H1 (cell line): Measurements from ENCODE around the gene HNRNPA3. TPM values are rescaled to one million over a fixed set of nuclear protein-coding genes. Genes with fewer than 3 reads are reported as not detected.

Experiments used
- ASH2L ChIP-seq: fragments of 200-600, 300-600 bp; sonication (generic); IDR thresholded peaks from one replicate; pipeline ENCODE4 v1.7.1; 2017; ENCODE audit warnings: low read length
- BCL11A ChIP-seq, 2 experiments: IDR thresholded peaks; one replicate each; pipeline ENCODE4 v1.6.1; 2011; ENCODE audit warnings: low read depth in 2 of 2, low read length in 2 of 2, mild to moderate bottlenecking in 2 of 2
- CREB1 ChIP-seq: IDR thresholded peaks from 2 replicates; pipeline ENCODE4 v1.6.1; 2012; ENCODE audit warnings: inconsistent platforms
- CTCF ChIP-seq, 3 experiments: IDR thresholded peaks; 1 replicate in 2 of 3; 2 replicates in 1 of 3; pipeline versions ENCODE4 v1.5.1 to v1.6.1; 2011; ENCODE audit warnings: low read length in 3 of 3, mild to moderate bottlenecking in 3 of 3, inconsistent platforms in 2 of 3, low read depth in 1 of 3, moderate library complexity in 1 of 3; ENCODE audit not compliant: insufficient read depth in 1 of 3; ENCODE audit errors: control extremely low read depth in 1 of 3
- E2F6 ChIP-seq: IDR thresholded peaks from 2 replicates; pipeline ENCODE4 v1.6.1; 2012; ENCODE audit warnings: inconsistent platforms
- EGR1 ChIP-seq: IDR thresholded peaks from 2 replicates; pipeline ENCODE4 v1.6.1; 2011; ENCODE audit warnings: low read depth, low read length, borderline replicate concordance
- GTF2F1 ChIP-seq: IDR thresholded peaks from 2 replicates; pipeline ENCODE4 v1.6.1; 2012; ENCODE audit warnings: low read depth, low read length, improper control_type of control experiment, borderline replicate concordance
- KDM4A ChIP-seq: IDR thresholded peaks from one replicate; pipeline ENCODE4 v1.7.1; 2012; ENCODE audit warnings: low read depth, mild to moderate bottlenecking, moderate library complexity, low read length, inconsistent platforms; ENCODE audit not compliant: severe bottlenecking
- MAFK ChIP-seq: IDR thresholded peaks from 2 replicates; pipeline ENCODE4 v1.6.1; 2012; ENCODE audit warnings: low read depth, mild to moderate bottlenecking, improper control_type of control experiment, low read length
- NANOG ChIP-seq: IDR thresholded peaks from 2 replicates; pipeline ENCODE4 v1.6.1; 2011; ENCODE audit warnings: low read length, low read depth, mild to moderate bottlenecking, inconsistent platforms; ENCODE audit not compliant: insufficient read depth, poor library complexity, severe bottlenecking
- PHF8 ChIP-seq: fragments of 200-600 bp; sonication (generic); conservative IDR thresholded peaks from 2 replicates; pipeline ENCODE4 v1.7.1; 2012; ENCODE audit warnings: low read depth, mild to moderate bottlenecking, inconsistent platforms, low read length, moderate library complexity
- POLR2A ChIP-seq, 2 experiments: IDR thresholded peaks; 1 replicate in 1 of 2; 2 replicates in 1 of 2; pipeline ENCODE4 v1.6.1; 2011; ENCODE audit warnings: low read depth in 2 of 2, low read length in 2 of 2, mild to moderate bottlenecking in 2 of 2; ENCODE audit errors: control extremely low read depth in 1 of 2
- POLR2AphosphoS5 ChIP-seq: IDR thresholded peaks from 2 replicates; pipeline ENCODE4 v1.6.1; 2011; ENCODE audit warnings: low read depth, low read length
- SIRT6 ChIP-seq: IDR thresholded peaks from one replicate; pipeline ENCODE4 v1.7.1; 2012; ENCODE audit warnings: low read length, inconsistent platforms
- SP2 ChIP-seq: IDR thresholded peaks from 2 replicates; pipeline ENCODE4 v1.6.1; 2012; ENCODE audit warnings: mild to moderate bottlenecking, low read length, inconsistent platforms
- SRF ChIP-seq: IDR thresholded peaks from 2 replicates; pipeline ENCODE4 v1.6.1; 2011; ENCODE audit warnings: mild to moderate bottlenecking, low read depth, low read length, moderate library complexity
- TAF7 ChIP-seq: optimal IDR thresholded peaks from 2 replicates; pipeline ENCODE3; 2011; ENCODE audit warnings: low read depth, mild to moderate bottlenecking, inconsistent platforms, low read length, moderate library complexity, borderline replicate concordance
- YY1 ChIP-seq: IDR thresholded peaks from 2 replicates; pipeline ENCODE4 v1.6.1; 2011; ENCODE audit warnings: low read depth, mild to moderate bottlenecking, low read length
- polyA plus RNA-seq, 7 experiments: library from polyadenylated mRNA; depleted of rRNA in 3 of 7; stranded (reverse) in 5 of 7; unstranded in 2 of 7; fragments of >200 nt in 5 of 7; fragments of 200-250 nt in 2 of 7; gene quantifications; 1 replicate in 5 of 7; 2 replicates in 1 of 7; 4 replicates in 1 of 7; pipeline versions ENCODE4 v1.2.1 to v1.2.3, GENCODE V29; 2011 to 2013; ENCODE audit warnings: missing spikeins in 2 of 7, mixed read lengths in 2 of 7
- total RNA-seq: library from RNA; stranded (reverse); fragmentation: NEBNext Ultra II Directional; extraction: Animal tissue kit (Norgen Biotek cat#: 25700); gene quantifications from 2 replicates; pipeline ENCODE4 v1.2.1, GENCODE V29; 2021

Gene HNRNPA3
- total and polyA plus RNA-seq, 2 of the 8 experiments (the other 6 are each of a cell fraction or from before 2014, with no cell fraction given), result 66.1 to 408 TPM

- TF ChIP-seq CTCF (IDR thresholded peaks at IDR 0.05; ENCODE audit: control extremely low read depth in 1 of 3, insufficient read depth in 1 of 3, low read depth in 1 of 3, low read length in 3 of 3) (peak; percentile 92 to 98 (median 95)), NANOG (no peak), BCL11A (IDR thresholded peaks at IDR 0.05; ENCODE audit: low read depth in 2 of 2, low read length in 2 of 2) (no peak), SRF (no peak), GTF2F1 (no peak), EGR1 (no peak), YY1 (peak; percentile 51; the same call in 1 of the 2 replicates), TAF7 (no peak), ASH2L (no peak), SIRT6 (no peak), SP2 (no peak), E2F6 (no peak), PHF8 (no peak), MAFK (no peak), CREB1 (peak; percentile 77), POLR2AphosphoS5 (no peak), KDM4A (no peak), POLR2A (IDR thresholded peaks at IDR 0.05; ENCODE audit: control extremely low read depth in 1 of 2, low read depth in 2 of 2, low read length in 2 of 2) (no peak)
- TF ChIP-seq, all 59 proteins: peak for 10
Measured at GRCh38 chr2:177164584-177165052, 48.0 kb upstream of the HNRNPA3 start (continued).
